Spinal cord (tissue), 10 donors: Measurements from ENCODE around the gene FGF6. TPM values are rescaled to one million over a fixed set of nuclear protein-coding genes. Genes with fewer than 3 reads are reported as not detected.

ENCODE experiments used
- DNase-seq, 6 donors: peaks; one replicate each; pipeline versions ENCODE4 v3.0.0 to v3.0.0-alpha.2; 2013 to 2015; ENCODE audit warnings: low spot score in 6 of 6, low read depth in 4 of 6
- H3K27ac ChIP-seq: one replicate; pipeline ENCODE4 v1.5.1; 2013; ENCODE audit warnings: low read depth, low read length, control low read depth
- H3K27me3 ChIP-seq: one replicate; pipeline ENCODE4 v1.6.1; 2013; ENCODE audit warnings: low read length; ENCODE audit not compliant: control insufficient read depth, insufficient read depth
- H3K36me3 ChIP-seq: one replicate; pipeline ENCODE4 v1.6.1; 2013; ENCODE audit warnings: low read length; ENCODE audit not compliant: control insufficient read depth, insufficient read depth
- H3K4me1 ChIP-seq: one replicate; pipeline ENCODE4 v1.6.1; 2013; ENCODE audit warnings: low read length; ENCODE audit not compliant: control insufficient read depth, insufficient read depth
- H3K4me3 ChIP-seq: one replicate; pipeline ENCODE4 v1.5.1; 2013; ENCODE audit warnings: low read depth, low read length, control low read depth
- H3K9me3 ChIP-seq: one replicate; pipeline ENCODE4 v1.6.1; 2013; ENCODE audit warnings: low read length; ENCODE audit not compliant: control insufficient read depth, insufficient read depth
- WGBS: methylation state at CpG from one replicate; pipeline ENCODE4 v1.1.5; 2013; ENCODE audit warnings: missing lambda C conversion rate; ENCODE audit not compliant: insufficient coverage; 5-methylcytosine and 5-hydroxymethylcytosine counted together
- polyA plus RNA-seq, 2 donors: library from polyadenylated mRNA; unstranded; fragments of 120-200 nt; gene quantifications; one replicate each; pipeline ENCODE4 v1.2.1, GENCODE V29; 2013; ENCODE audit not compliant: insufficient read length in 2 of 2
- total RNA-seq, 2 donors: library from RNA; depleted of rRNA in 1 of 2; stranded (reverse); fragments of 120-200 nt in 1 of 2; fragments of >200 nt in 1 of 2; gene quantifications; one replicate each; pipeline versions ENCODE4 v1.2.3 to v1.2.4, GENCODE V29; 2013 to 2014
- donor health status: healthy.

FGF6 gene
- total and polyA plus RNA-seq, 4 donors: not detected

DNA sequence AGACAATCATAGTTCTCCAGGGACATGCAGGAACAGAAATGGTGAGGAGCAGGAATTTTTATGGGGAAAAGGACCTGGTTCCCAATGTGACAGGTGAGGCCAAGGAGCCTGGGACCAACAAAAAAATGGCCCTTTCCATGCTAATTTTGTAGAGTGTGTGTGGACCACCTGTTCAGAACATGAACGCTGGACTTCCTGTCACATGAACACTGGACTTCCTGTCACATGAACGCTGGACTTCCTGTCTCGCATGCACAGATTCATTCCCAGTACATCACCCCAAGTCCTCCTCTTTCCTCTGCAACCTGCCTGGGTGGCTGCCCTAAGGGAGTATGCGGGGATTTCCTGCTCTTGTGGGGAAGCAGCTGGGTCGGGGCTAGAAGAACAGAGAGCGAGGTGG lies 10.1 kb downstream of the FGF6 start:
- H3K4me3 ChIP-seq: no peak overlapping the region
- no peak for DNase-seq
- H3K27ac ChIP-seq: no peak overlapping the region
- H3K27me3 ChIP-seq: no peaks in the 10 kb centered on the region
- H3K9me3 ChIP-seq: no peaks in the 10 kb centered on the region
- no peaks in the 10 kb centered on the region for H3K36me3 ChIP-seq
- H3K4me1 ChIP-seq: no peaks in the 10 kb centered on the region
- 0% methylated on average over 1 of the region's 6 CpGs for WGBS

DNA sequence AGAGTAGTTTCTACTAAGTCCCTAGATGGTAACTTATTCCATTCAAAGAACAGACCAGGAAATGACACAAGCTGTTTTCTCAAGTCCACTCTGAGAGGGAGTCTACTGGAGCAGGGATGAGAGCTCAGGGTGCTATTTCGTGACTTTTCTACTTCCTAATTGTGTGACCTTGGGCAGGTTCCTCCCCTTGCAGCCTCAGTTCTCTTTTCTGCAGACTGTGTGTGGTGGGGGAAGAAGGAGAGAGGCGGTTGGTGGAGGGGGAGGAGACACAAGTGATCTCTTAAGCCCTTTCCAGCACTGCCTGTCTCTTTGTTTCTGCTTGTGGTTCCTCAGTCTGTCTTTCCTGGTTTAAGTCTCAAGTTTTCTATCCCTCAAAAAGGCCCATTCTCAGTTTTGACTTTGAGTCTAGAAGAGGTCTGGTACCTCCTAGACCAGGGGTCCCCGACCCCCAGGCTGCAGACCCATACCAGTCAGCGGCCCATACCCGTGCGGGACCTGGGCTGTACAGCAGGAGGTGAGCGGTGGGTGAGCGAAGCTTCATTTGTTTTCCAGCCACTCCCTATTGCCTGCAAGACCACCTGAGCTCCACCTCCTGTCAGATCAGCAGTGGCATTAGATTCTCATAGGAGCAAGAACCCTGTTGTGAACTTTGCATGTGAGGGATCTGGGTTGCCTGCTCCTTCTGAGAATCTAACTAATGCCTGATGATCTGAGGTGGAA lies 10.7 kb downstream of the FGF6 start:
- DNase-seq: no peak
- 100% methylated on average over 2 of the region's 8 CpGs for WGBS
- no peak overlapping the region for H3K27ac ChIP-seq

DNA sequence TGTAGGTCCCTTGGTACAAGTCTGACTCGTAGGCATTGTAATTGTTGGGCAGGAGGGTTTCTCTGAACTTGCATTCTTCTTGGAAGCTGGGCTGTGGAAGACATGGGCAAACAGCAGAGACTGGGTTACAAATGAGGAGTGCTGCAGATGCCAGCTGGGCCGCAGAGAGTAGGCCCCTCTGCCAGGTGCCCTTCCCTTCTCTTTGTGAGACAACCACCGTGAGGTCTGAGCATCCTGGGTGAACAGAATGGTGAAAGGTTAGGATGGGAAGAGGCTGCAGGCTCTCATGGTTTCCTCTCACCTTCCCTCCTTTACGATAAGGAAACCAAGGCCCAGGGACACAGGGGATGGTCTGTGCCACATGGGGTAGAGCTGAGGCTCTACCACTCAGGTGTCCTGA lies 11.3 kb downstream of the FGF6 start:
- 100% methylated on average over 2 of the region's 4 CpGs for WGBS
- H3K27ac ChIP-seq: no peak overlapping the region
- no peaks in the 10 kb centered on the region for H3K4me1 ChIP-seq
- H3K36me3 ChIP-seq: no peaks in the 10 kb centered on the region
- H3K4me3 ChIP-seq: no peak overlapping the region
- no peaks in the 10 kb centered on the region for H3K27me3 ChIP-seq
- H3K9me3 ChIP-seq: no peaks in the 10 kb centered on the region
- no peak for DNase-seq

More for the DNA sequence above, 10.7 kb downstream of the FGF6 start:
- no peaks in the 10 kb centered on the region for H3K4me1 ChIP-seq
- no peaks in the 10 kb centered on the region for H3K27me3 ChIP-seq
- no peaks in the 10 kb centered on the region for H3K9me3 ChIP-seq
- no peaks in the 10 kb centered on the region for H3K36me3 ChIP-seq
- H3K4me3 ChIP-seq: no peak overlapping the region

DNA sequence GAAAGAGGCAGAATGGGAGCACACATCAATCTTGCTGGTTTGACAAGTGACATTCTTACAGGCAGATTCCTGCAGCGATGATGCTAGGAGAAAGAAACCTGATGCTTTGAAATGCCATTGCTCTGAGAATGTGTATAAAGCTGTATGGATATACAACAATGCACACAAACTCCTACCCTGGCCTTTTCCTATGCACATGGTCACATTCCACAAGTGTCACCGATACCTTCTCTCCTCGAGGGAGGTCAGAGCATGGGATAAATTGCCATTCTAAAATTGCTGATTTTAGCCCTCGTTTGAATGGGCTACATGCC lies 11.9 kb downstream of the FGF6 start:
- no peak for DNase-seq
- no peaks in the 10 kb centered on the region for H3K27me3 ChIP-seq
- no peaks in the 10 kb centered on the region for H3K9me3 ChIP-seq
- H3K4me1 ChIP-seq: no peaks in the 10 kb centered on the region
- WGBS: 38% methylated on average over 3 of the region's 4 CpGs
- H3K36me3 ChIP-seq: no peaks in the 10 kb centered on the region
- no peak overlapping the region for H3K4me3 ChIP-seq
- H3K27ac ChIP-seq: no peak overlapping the region

DNA sequence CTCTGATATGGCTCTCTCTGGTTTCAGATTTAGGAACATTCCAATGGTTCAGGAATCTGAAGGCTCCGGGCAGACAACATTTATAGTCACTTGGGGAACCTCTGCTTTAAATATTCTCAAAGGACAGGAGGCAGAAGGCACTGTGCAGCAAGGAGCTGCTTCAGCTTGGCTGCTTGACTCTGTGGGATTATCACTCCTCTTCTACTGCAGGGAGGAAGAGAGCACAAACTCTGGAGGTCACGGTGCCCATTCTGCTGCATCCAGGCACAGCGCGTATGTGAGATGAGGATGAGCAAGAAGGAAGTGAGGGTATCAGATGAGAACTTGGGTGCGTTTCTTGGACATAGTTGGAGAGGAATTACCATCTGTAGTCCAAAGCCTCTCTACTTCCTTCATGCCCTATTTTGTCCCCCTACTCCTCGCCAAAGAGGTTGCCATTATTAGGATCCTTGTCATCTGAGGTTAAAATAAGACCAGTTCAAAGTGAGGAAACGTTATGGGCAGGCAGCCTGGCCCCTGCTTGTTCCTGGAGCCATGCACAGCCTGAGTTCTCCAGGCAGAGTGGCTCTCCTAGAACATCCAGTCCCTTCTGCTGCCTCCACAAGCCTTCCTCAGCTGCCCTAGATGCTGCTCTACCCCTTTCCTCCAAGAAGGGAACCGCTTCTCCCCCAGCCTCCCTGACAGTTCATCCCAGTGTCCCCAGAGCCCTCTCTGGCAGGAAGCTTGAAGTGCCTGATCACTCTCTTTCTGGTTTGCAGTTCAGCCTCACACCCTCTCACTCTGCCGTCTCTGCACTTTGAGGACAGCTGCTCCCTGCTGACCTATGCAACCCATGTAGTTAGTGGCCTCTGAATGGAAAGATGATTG lies 12.5 kb downstream of the FGF6 start:
- H3K4me3 ChIP-seq: no peak overlapping the region
- WGBS: 42% methylated on average over 3 of the region's 9 CpGs

DNA sequence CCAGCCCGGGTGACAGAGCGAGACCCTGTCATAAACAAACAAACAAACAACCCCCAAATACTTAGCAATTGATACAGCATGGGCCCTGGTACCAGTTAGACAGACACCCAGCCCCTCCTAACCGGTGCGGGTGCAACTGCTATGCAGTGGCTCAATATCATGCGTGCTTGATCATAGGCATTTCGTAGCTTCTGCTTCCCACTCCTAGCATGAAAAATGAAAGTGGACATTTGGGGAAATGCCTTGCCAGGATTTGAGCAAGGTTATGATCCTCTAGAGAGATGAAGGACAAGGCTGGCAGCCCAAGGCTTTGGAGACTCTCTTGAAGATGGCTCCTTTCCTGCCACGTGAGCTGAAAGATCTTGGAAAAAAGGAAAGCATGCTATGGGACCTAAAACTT lies 13.7 kb downstream of the FGF6 start:
- Histone ChIP-seq H3K27ac (no peak overlapping the region), H3K4me3 (no peak overlapping the region), H3K4me1 (no peaks in the 10 kb centered on the region), H3K36me3 (no peaks in the 10 kb centered on the region), H3K9me3 (no peaks in the 10 kb centered on the region), H3K27me3 (no peaks in the 10 kb centered on the region)
- WGBS: 95% methylated on average over 6 of the region's 7 CpGs
- DNase-seq: no peak

More for the DNA sequence above, 12.5 kb downstream of the FGF6 start:
- Histone ChIP-seq H3K36me3 (no peaks in the 10 kb centered on the region), H3K27me3 (no peaks in the 10 kb centered on the region), H3K4me1 (no peaks in the 10 kb centered on the region), H3K9me3 (no peaks in the 10 kb centered on the region), H3K27ac (no peak overlapping the region)
- DNase-seq: no peak

DNA sequence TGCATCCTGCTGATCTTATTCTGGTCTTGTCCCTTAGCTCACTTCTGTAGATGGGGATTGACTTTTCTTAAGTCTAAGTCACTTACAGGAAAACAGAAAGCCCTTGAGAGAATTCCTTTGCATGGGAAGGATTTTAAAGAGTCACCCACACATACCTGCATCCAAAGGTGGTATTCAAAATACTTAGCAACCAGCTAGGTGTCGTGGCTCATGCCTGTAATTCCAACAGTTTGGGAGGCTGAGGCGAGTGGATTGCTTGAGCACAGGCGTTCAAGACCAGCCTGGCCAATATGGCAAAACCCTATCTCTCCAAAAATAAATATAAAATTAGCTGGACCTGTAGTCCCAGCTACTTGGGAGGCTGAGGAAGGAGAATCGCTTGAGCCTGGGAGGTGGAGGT lies 14.2 kb downstream of the FGF6 start:
- H3K36me3 ChIP-seq: no peaks in the 10 kb centered on the region
- no peaks in the 10 kb centered on the region for H3K9me3 ChIP-seq
- no peak for DNase-seq
- no peaks in the 10 kb centered on the region for H3K4me1 ChIP-seq
- no peaks in the 10 kb centered on the region for H3K27me3 ChIP-seq
- 88% methylated on average over 2 of the region's 4 CpGs for WGBS
- H3K27ac ChIP-seq: no peak overlapping the region
- H3K4me3 ChIP-seq: no peak overlapping the region

DNA sequence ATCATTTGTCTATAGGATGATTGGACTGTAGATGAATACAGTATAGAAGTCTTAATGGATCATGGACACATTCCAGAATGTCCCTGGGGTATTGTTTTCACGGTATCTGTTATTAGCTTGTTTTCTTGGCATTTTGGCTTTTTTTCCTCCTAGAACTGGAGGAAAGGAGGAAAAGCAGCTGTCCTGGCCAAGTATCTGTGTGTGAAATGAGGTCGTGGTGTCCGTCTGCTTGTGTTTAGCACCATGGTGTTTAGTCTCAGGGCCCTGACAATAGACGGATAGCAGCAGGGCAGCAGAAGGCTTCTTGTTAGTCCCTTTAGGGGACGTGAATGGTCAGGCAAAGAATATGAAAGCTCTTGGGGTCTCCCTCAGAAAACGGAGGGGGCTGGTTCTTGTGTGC lies 21.2 kb downstream of the FGF6 start:
- no peak for DNase-seq
- Histone ChIP-seq H3K4me1 (no peaks in the 10 kb centered on the region), H3K36me3 (no peaks in the 10 kb centered on the region), H3K27me3 (no peaks in the 10 kb centered on the region), H3K9me3 (no peaks in the 10 kb centered on the region), H3K27ac (no peak overlapping the region), H3K4me3 (no peak overlapping the region)
- 33% methylated on average over 6 of the region's 6 CpGs for WGBS

DNA sequence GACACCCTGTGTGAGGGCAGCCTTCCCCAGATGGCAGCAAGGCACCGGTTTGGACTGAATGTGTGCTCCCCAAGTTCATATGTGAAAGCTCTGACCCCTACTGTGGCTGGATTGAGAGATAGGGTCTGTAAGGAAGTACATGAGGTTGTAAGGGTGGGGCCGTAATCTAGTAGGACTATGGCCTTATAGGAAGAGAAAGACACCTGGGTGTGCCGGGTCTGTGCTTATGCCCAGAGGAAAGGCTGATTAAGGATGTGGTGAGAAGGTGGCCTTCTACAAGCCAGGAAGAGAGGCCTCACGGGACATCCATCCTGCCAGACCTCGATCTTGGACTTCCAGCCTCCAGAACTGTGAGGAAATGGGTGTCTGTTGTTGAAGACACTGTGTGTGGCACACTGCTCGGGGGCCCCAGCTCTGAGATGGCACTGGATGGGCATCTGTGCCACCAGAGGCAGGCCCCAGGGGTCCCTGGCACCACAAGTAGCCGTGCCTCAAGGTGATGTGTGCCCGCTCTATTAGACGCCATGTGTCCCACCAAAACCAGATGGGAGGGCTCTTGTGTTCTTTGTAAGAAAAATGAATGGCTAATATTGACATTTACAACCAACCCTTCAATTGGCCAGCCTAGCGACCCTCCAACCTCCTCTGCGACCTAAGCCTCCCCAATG lies 22.0 kb downstream of the FGF6 start:
- 88% methylated on average over 7 of the region's 11 CpGs for WGBS
- H3K27ac ChIP-seq: no peak overlapping the region
- DNase-seq: no peak
- H3K4me1 ChIP-seq: no peaks in the 10 kb centered on the region
- H3K36me3 ChIP-seq: no peaks in the 10 kb centered on the region
- no peak overlapping the region for H3K4me3 ChIP-seq
- no peaks in the 10 kb centered on the region for H3K27me3 ChIP-seq
- H3K9me3 ChIP-seq: no peaks in the 10 kb centered on the region
